Stimulated activated CD8-positive, alpha-beta memory T cell treated with anti-CD3 and anti-CD28 coated beads, Interleukin-2, amount 100 ng/mL, for 1 hour (primary cell): Measurements from ENCODE around the gene SDK2.

ENCODE experiments used
- DNase-seq, 2 donors: peaks; one replicate each; pipeline ENCODE4 v3.0.0-alpha.2; 2020; ENCODE audit warnings: low read depth in 2 of 2

Gene SDK2

GRCh38 chr17:73644145-73645049, at the start of gene SDK2:
Gene SDK2 (minus strand): TSS chr17:73644445. CDS start chr17:73644088, 357 bp downstream.
- no peak for DNase-seq

DNA sequence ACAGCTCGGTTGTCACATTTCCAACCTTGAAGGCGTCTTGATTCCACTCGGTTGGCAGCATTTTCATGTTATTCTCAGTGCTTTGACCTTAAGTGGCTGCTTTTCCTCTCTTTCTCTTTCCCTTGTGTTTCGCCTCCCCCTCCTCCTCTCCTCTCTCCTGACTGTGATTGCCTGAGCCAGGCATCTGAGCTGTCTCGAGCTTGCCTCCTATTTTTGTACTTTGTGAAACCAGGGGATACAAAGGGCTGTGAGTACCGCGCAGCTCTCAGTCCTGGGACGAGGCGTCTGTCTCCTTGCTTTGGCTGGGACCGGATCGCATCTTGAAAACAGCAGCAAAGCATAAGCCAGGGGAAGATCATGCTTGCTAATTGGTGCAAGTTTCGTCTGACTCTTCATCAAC, 48.8 kb upstream of the SDK2 start:
- DNase-seq, result no peak

DNA sequence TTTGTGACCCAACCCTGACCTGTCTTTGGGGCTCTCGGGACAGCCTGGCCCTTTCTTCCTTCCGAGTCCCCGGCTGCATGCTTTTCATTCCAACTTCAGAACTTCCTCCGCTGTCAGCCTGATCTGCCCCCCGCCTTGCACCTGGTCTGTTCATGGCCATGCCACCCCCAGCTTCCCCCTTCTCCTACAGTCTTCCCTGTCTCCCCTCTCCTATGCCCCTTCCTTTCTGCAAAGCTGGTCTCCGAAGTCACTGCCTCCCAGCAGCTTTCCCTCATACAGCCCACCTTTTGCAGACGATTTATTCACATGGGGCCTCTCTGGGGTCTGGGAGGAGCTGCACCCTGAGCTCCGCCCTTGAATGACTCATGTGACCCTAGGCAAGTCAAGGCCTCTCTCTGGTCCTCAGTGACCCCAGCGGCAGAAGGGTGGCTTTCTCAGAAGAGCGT, 47.1 kb upstream of the SDK2 start:
- no peak for DNase-seq

GRCh38 chr17:73690676-73691075, 46.4 kb upstream of the SDK2 start:
- no peak for DNase-seq

GRCh38 chr17:73689596-73690275, 45.5 kb upstream of the SDK2 start:
- DNase-seq, result no peak

- DNase-seq, result no peak
Measured at GRCh38 chr17:73686961-73687360, 42.7 kb upstream of the SDK2 start.

DNA sequence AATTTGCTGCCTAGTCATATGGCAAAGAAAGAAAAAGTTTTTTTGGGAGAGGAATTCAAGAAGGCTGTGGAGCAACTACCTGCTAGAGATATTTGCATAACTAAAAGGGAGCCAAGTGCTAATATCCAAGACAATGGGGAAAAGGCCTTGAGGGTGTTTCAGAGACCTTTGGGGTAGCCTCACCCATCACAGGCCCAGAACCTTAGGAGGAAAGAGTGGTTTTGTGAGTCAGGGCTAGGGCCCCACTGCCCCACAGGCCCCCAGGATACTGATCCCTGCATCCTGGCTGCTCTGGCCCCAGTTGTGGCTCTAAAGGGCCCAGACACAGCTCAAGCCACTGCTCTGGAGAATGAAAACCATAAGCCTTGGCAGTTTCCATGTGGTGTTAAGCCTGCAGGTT, 41.9 kb upstream of the SDK2 start:
- no peak for DNase-seq

DNA sequence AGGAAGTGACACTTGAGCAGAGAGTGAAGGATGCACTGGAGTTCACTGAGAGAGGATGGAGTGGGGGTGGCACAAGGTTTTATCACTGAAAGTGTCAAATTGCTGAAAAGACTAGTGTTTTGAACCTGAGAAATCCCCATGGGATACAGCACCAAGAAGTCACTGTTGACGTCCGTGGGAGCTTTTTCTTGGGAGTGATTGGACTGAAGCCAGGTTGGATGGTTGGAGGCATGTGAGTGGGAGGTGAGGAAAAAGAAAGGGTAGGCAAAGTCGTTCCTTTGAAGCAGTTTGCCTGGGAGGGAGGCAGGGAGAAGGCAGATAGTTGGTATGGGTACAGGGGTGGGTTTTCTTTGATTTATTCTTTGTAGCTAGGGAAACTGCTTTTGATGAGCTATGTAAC, 39.9 kb upstream of the SDK2 start:
- no peak for DNase-seq

DNA sequence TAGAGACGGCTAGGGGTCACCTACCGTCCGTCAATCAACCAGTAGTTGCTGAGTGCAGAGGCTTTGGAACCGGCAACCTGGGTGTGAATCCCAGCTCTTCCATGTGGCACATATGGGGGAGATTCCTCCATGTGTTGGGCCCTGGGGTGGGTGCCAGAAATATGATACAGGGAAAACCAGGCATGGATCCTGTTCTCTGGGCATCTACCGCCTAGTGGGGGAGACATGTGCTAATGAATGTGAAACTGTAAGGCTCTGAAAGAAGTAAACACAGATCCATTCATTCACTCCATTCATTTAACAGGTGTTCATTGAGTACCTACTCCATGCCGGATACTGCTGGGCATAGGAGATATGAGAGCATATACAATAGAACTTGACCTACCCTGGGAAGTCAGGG, 39.5 kb upstream of the SDK2 start:
- DNase-seq, result no peak

DNA sequence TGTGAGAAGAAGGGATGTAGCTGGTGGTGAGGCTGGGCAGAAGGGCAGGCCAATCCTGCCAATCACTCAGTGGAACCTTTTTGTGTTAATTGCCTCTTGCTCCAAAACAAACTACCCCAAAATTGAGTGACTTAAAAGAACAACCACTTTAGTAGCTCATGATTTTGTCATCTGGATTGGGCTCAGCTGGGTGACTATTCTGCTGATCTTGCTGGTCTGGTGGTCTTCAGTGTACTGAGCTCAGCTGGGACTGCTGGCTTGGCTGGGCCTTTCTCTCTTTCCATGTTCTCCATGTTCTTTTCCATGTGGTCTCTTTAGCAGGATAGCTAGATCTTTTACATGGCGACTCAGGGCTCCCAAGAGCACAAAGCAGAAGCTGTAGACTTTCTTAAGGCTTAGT, 37.7 kb upstream of the SDK2 start:
- DNase-seq, result no peak

- DNase-seq, result no peak
Measured at GRCh38 chr17:73679476-73679875, 35.2 kb upstream of the SDK2 start.

- no peak for DNase-seq
Measured at GRCh38 chr17:73678999-73679398, 34.8 kb upstream of the SDK2 start.

DNA sequence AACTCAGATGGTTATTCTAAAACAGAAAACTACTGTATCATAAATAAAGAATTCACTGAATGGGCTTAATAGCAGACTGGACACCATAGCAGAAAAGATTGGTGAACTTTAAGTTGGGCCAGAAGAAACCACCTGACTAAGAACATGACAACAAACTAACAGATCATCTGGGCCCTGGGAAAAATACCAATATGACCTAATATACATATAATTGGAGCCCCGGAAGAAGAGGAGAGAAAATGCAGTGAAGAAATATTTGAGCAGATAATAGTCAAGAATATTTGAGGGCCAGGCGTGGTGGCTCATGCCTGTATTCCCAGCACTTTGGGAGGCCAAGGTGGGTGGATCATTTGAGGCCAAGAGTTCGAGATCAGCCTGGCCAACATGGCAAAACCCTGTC, 25.5 kb upstream of the SDK2 start:
- DNase-seq, result no peak

- no peak for DNase-seq
Measured at GRCh38 chr17:73667181-73667959, 23.1 kb upstream of the SDK2 start.

DNA sequence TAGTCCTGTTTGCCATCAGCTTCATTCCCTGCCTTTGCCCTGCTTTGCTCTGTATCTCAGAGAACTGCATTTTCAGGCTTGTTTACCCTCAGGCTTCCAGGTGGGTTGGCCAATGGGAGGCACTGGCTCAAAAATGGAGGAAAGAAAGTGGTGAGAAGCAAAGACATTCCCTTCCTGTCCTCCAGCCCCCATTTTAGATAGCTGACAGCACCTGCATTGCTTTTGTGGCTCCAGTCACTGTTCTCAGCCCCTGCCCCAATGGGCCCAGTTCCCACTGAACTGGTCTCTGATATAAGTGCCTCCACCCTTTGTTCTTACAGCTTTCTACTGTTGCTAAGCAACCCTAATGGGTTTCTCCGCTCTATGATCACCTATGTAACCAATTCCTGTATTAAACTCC, 19.4 kb upstream of the SDK2 start:
- no peak for DNase-seq

DNA sequence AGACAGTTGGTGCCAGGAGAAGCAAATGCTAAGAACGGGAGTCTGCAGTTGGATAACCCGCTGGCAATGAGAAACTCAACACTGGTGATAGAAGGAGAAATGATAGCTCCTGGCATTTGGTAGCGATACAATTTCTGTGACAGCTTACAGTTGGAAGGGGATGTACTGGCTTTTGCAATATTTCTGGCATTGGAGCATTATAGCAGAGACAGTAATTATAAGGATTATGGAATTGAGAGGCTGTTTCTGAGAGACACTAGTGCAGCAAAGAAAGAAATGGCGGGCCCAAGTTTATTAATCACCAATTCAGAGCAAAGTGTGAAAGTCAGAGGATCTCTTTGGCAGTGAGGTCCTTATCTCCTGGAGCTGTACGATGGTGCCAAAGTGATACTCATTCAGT, 16.1 kb upstream of the SDK2 start:
- no peak for DNase-seq

DNA sequence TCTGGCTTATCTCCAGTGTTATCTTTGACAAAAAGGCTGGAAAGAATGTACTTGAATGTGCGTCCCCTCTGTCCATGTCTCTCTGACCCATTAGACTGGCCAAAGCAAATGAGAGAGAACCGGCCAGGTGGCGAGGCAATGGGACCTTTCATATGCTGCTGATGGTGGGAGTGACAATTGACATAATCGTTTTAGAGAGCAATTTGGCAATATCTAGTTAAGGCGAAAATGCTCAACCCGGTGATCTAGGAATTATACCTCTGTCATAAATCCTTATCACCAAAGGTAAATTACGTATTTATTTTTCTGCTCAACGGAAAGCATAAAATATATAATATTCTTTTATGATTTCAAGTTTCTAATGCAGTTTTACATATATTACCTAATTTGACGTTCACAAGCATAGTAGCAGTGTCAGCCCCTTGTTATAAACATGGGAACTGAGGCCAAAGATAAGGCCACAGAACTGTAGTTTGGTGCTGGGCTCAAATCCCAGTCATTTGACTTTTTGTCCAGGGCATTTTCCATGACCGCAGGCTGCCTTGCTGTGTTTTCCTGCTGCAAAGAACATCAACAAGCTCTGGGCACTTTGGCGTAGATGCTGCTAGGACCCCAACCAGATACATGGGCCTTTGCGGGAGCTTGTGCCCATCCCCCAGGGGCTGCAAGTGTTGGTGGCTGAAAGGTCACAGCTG, 14.7 kb upstream of the SDK2 start:
- no peak for DNase-seq

DNA sequence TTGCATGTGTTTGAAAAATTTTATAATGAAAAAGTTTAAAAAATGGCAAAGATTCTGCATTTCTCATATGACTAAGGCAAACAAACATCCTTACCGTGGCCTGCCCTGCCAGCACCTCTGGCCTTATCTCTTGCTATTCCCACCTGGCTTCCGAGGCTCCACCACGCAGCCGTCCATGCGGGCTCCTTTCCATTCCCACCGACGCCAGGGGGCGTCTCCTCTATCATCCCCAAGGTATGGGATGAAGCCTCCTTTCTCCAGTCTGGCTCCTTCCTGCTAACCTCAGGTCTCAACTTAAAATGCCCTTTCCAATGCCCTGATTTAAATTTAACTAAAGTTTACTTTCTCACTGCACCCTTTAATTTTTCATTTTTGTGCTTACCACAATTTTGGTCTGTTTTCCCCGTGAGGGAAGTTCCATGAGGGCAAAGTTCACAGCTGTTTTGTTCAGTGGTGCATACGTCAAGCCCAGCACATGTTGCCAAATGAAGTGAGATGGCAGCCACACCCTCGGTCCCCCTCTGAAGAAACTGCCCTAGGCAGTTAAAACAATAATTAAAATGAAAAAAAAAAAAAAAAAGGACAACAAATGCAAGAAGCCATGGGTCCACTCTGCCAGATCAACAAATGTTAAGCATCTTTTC, 13.3 kb upstream of the SDK2 start:
- no peak for DNase-seq

GRCh38 chr17:73654241-73654640, 10.0 kb upstream of the SDK2 start:
- no peak for DNase-seq

DNA sequence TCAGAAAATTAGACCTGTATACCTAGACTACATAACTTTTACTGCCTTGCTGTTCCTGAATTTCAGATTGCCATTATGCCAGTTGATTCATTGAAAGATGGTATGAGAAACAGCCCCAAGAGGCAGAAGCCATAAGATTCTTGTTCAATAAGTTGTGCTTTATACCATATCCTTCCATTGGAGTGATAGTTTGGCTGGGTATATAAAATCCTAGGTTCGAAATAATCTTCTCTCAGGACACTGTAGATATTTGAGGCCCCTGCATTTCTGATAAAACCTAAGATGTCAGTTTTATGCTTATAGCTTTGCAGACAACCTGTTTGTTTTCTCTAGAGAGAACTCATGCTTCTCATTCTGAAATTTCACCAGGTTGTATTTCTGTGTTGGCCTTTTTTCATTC, 9.6 kb upstream of the SDK2 start:
- no peak for DNase-seq

DNA sequence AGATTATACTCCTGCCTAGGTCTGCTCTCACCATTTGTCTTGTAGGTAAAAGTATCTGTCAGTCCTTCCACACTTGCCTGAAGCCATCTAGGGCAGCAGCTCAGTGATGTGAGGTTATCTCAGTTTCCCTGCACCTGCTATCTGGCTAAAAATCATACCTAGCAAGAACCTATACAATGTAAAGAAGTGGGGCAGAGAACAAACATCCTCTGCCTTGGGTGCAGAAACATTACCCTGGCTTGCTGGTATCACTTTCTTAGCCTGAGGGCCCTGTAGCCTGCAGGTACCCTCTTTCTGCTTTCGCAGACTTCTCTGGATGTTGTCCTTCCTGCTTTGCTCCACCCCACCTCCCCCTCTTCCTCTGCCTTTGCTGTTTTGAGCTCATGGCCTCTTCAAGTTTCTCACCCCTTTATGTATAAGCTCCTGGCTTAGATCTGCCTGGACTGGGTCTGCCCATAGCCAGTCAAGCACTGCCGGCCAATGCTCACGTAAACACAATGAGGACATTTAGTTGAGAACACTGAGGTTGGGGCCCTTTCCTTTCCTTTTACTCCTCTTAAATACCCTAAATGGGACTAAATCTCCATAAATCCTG, 8.7 kb upstream of the SDK2 start:
- no peak for DNase-seq
